Measurements from ENCODE around the gene HNF4A.

- TF ChIP-seq ZSCAN18 (tag by site-specific recombination; IDR thresholded peaks at IDR 0.05) (no peak), HIC1 (tag by site-specific recombination; IDR thresholded peaks at IDR 0.05) (no peak)
Measured at GRCh38 chr20:44390280-44390679, 34.8 kb downstream of the HNF4A start.
